ENCODE data around the gene RASSF8. TPM values are rescaled to one million over a fixed set of nuclear protein-coding genes. Genes with fewer than 3 reads are reported as not detected.
A peak's percentile ranks its signal among the peaks of the same experiment; 100 is the strongest.

Gene RASSF8
- total and polyA plus RNA-seq, 11 donors: 5.2 to 44.6 (median 28.5) TPM

DNA sequence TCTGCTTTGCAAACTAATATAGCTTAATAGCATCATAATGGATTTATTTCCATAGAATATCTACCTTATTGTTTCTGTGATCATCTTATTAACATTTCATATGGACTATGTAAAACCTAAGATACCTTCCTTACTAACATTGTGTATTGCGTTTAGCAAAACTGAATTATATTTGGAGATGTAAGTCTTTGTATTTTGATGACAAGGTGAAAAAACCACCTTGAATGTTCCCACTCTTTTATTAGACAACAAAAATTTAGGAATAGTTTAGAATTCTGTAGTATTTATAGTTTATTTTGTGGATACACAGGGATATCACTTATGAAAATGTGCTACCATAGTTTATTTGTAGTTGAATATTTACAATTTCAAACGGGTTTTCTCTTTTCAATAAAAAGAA is 32.0 kb downstream of the RASSF8 start:
- DNase-seq (no peak), ATAC-seq (no peak)
- Histone ChIP-seq H3K27me3 (no peaks in the 10 kb centered on the region), H3K4me3 (no peak overlapping the region), H3K4me1 (peaks cover 0 to 72% (median 20%) of the 10 kb centered on the region in 12 donors), H3K36me3 (no peaks in the 10 kb centered on the region), H3K9me3 (no peaks in the 10 kb centered on the region), H3K27ac (no peak overlapping the region)
- TF ChIP-seq, protein P1, sequence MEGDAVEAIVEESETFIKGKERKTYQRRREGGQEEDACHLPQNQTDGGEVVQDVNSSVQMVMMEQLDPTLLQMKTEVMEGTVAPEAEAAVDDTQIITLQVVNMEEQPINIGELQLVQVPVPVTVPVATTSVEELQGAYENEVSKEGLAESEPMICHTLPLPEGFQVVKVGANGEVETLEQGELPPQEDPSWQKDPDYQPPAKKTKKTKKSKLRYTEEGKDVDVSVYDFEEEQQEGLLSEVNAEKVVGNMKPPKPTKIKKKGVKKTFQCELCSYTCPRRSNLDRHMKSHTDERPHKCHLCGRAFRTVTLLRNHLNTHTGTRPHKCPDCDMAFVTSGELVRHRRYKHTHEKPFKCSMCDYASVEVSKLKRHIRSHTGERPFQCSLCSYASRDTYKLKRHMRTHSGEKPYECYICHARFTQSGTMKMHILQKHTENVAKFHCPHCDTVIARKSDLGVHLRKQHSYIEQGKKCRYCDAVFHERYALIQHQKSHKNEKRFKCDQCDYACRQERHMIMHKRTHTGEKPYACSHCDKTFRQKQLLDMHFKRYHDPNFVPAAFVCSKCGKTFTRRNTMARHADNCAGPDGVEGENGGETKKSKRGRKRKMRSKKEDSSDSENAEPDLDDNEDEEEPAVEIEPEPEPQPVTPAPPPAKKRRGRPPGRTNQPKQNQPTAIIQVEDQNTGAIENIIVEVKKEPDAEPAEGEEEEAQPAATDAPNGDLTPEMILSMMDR (IDR thresholded peaks at IDR 0.05): no peak
- no peak for TF ChIP-seq POLR2A (IDR thresholded peaks at IDR 0.05)
- intact Hi-C loops (cut with DNase I): no loop called here
- 89 to 94% (median 92%) methylated on average over 2 of the region's 2 CpGs for WGBS, 4 donors

DNA sequence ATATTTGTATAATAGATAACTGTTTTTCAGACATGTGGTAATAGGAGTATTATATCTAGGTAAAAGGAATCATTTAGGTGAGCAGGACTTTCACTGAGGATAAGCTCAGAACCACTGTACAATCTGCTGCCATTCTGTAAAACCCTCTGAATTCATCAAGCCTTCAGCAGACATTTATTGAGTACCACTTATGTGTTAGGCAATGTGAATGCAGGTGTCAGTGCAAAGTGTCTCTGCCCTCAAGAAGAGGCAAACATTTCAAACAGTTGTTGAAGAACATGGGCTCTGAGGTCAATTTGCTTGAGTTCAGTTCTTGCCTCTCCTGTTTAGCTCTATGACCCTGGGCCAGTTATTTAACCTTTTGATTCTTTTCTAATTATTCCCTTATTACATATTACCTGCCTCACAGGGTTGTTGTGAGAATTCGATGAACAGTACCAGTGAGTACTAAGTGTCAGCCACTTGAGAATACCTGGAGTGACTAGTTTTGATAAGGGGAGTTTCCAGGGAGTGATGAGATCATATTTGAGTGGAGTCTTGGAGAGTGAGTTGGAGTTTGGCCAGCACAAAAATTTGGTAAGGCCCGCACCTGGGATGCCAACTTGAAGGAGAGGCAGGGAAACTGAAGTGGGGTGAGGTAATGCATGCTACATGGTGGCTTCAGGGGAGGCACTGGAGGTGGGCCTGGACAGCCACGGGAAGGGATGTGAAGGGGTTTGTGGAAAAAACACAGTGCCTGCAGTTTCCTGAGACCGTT is 33.7 kb downstream of the RASSF8 start:
- Histone ChIP-seq H3K27me3 (no peaks in the 10 kb centered on the region), H3K4me1 (peaks cover 0 to 58% (median 19%) of the 10 kb centered on the region in 12 donors), H3K9me3 (no peaks in the 10 kb centered on the region), H3K36me3 (no peaks in the 10 kb centered on the region), H3K4me3 (no peak overlapping the region), H3K27ac (no peak overlapping the region)
- intact Hi-C loops (cut with DNase I): no loop called here
- DNase-seq: no peak
- no peak for ATAC-seq
- TF ChIP-seq, protein P1 (IDR thresholded peaks at IDR 0.05): no peak
- no peak for TF ChIP-seq POLR2A (IDR thresholded peaks at IDR 0.05)
- WGBS, 4 donors: 61 to 67% (median 64%) methylated on average over 4 of the region's 4 CpGs

DNA sequence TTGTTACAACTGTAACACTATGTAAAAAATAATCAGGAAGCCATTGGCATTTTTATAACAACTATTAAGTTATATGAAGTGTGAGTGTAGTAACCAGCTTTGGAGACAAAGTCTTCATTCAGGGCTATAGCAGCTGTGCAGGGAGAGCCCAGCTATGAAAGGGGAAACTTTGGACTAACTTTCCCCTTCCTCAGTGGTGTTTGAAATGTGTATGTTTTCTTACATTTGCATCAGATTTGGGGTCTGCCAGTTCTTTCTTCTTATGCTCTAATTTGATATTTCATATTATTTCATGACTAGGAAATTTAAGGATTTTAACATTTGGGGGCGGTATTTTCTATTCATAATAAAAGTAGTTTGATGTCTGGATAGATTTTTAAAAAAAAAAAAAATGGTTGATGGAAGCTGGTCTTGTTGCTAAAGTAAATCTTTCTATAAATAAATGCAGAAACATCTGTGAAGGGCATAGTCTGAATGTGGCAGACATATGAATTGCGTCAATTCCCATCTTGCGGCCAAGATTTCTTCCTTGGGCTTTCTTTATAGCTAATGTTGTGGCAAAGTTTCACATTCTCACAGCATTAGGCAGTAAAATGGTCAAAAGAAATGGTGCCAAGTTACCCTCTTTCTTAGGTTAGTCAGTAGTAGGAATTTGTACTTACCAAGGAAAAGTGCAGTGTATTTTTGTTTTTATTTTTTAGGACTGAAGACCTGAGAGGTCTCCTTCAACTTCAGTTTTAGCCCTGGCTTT is 35.6 kb downstream of the RASSF8 start:
- intact Hi-C loops (cut with DNase I): no loop called here
- 72 to 85% (median 80%) methylated on average over 3 of the region's 3 CpGs for WGBS, 4 donors
- H3K9me3 ChIP-seq: no peaks in the 10 kb centered on the region
- no peaks in the 10 kb centered on the region for H3K27me3 ChIP-seq
- no peak for DNase-seq
- peaks cover 0 to 52% (median 15%) of the 10 kb centered on the region in 12 donors for H3K4me1 ChIP-seq
- ATAC-seq: peak in 1 of 4 donors; percentile 35
- no peak overlapping the region for H3K4me3 ChIP-seq
- no peaks in the 10 kb centered on the region for H3K36me3 ChIP-seq
- peak overlapping the region in 2 of 12 donors; percentile 3 to 50 for H3K27ac ChIP-seq
- TF ChIP-seq, protein P1 (IDR thresholded peaks at IDR 0.05): no peak
- TF ChIP-seq POLR2A (IDR thresholded peaks at IDR 0.05): no peak

DNA sequence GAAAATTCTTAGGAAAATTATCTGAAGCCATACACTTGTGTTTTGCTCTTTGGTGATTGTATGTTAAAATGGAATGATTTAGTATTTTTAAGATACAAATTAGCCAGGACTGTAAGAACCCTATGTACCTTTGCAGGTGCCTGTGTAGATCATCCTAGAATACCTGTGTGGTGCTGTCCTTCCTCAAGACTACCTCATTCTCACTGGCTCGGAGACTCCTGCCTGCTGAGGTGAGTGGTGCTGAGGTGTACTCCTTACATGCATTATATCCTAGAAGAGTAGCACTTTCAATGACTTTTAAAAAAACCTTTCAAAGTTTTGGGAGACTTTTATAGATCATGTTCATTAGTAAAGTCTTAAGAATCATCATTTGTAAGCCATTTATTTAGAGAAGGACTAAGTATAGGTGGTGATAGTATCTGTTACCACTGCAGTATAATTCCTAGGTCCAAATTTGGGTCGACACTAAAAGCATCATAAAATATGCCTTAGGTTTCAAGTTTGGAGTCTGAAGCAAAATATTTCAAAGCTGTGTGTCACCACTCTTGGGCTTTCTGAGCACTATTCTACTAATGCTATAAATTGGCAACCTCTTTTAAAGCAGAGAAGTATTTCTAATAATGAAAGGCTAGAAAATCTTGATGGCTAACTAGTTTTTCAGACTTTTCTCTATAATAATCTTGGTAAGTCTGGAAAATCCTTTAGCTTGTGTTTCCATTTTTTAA is 36.6 kb downstream of the RASSF8 start:
- 83 to 90% (median 84%) methylated on average over 2 of the region's 2 CpGs for WGBS, 4 donors
- peaks cover 0 to 52% (median 15%) of the 10 kb centered on the region in 12 donors for H3K4me1 ChIP-seq
- no peaks in the 10 kb centered on the region for H3K27me3 ChIP-seq
- no peak overlapping the region for H3K4me3 ChIP-seq
- peak overlapping the region in 1 of 12 donors; percentile 50 for H3K27ac ChIP-seq
- H3K9me3 ChIP-seq: no peaks in the 10 kb centered on the region
- no peaks in the 10 kb centered on the region for H3K36me3 ChIP-seq
- ATAC-seq: no peak
- intact Hi-C loops (cut with DNase I): no loop called here
- TF ChIP-seq, protein P1 (IDR thresholded peaks at IDR 0.05): no peak
- no peak for TF ChIP-seq POLR2A (IDR thresholded peaks at IDR 0.05)
- DNase-seq: no peak

All from heart left ventricle (tissue), 16 donors.